DOHH2 (cell line): Measurements from ENCODE around the gene FGA.

ENCODE experiments used
- H3F3A ChIP-seq: fragments of 200-600 bp; sonication (generic), shearing (Covaris generic); 2 replicates; pipeline ENCODE4 v1.6.0; 2016; ENCODE audit warnings: antibody characterized with exemption, mild to moderate bottlenecking; ENCODE audit not compliant: control insufficient read depth, insufficient read depth
- H3K27ac ChIP-seq: fragments of 200-600 bp; sonication (generic); 2 replicates; pipeline ENCODE4 v1.5.1; 2014; ENCODE audit warnings: low read depth, mild to moderate bottlenecking, low read length, moderate library complexity
- H3K27me3 ChIP-seq: fragments of 200-600 bp; sonication (generic); 2 replicates; pipeline ENCODE4 v1.6.1; 2014; ENCODE audit warnings: mild to moderate bottlenecking, low read length, mixed read lengths; ENCODE audit not compliant: control insufficient read depth
- H3K36me3 ChIP-seq: fragments of 200-600 bp; sonication (generic); 2 replicates; pipeline ENCODE4 v1.6.1; 2014; ENCODE audit warnings: mild to moderate bottlenecking, low read length, moderate library complexity, mixed read lengths; ENCODE audit not compliant: control insufficient read depth
- H3K4me1 ChIP-seq: fragments of 200-600 bp; sonication (generic); 2 replicates; pipeline ENCODE4 v1.6.1; 2014; ENCODE audit warnings: mild to moderate bottlenecking, low read length, mixed read lengths; ENCODE audit not compliant: control insufficient read depth
- H3K4me2 ChIP-seq: fragments of 200-600 bp; sonication (generic); 2 replicates; pipeline ENCODE4 v1.6.0; 2014; ENCODE audit warnings: mild to moderate bottlenecking, low read length, moderate library complexity
- H3K4me3 ChIP-seq: fragments of 200-600 bp; sonication (generic); 2 replicates; pipeline ENCODE4 v1.5.1; 2014; ENCODE audit warnings: mild to moderate bottlenecking, low read length, mixed read lengths
- H3K79me2 ChIP-seq: fragments of 200-600 bp; sonication (generic); 2 replicates; pipeline ENCODE4 v1.6.1; 2014; ENCODE audit warnings: mild to moderate bottlenecking, low read length, mixed read lengths; ENCODE audit not compliant: control insufficient read depth
- H3K9me2 ChIP-seq: fragments of 200-600 bp; sonication (generic); replicated peaks from 2 replicates; pipeline ENCODE4 v1.6.1; 2014; ENCODE audit warnings: mild to moderate bottlenecking, low read length, mixed read lengths; ENCODE audit not compliant: control insufficient read depth
- H3K9me3 ChIP-seq: fragments of 200-600 bp; sonication (generic); 2 replicates; pipeline ENCODE4 v1.6.1; 2014; ENCODE audit warnings: antibody characterized with exemption, low read length, mixed read lengths; ENCODE audit not compliant: control insufficient read depth, insufficient read depth
- H4K20me1 ChIP-seq: fragments of 200-600 bp; sonication (generic); 2 replicates; pipeline ENCODE4 v1.6.0; 2014; ENCODE audit warnings: low read depth, mild to moderate bottlenecking, antibody characterized with exemption, low read length, moderate library complexity; ENCODE audit not compliant: control insufficient read depth, insufficient read depth
- EZH2phosphoT487 ChIP-seq: fragments of 200-600 bp; sonication (generic); IDR thresholded peaks from 2 replicates; pipeline ENCODE4 v1.6.1; 2017; ENCODE audit warnings: borderline replicate concordance, mild to moderate bottlenecking, antibody characterized with exemption, low read length, moderate library complexity, mixed read lengths
- TF ChIP-seq, protein P1 (sequence below): fragments of 200-600 bp; sonication (generic); IDR thresholded peaks from one replicate; pipeline ENCODE4 v1.5.1; 2014; ENCODE audit warnings: antibody characterized with exemption, mild to moderate bottlenecking, low read depth, low read length; ENCODE audit not compliant: poor library complexity, severe bottlenecking

Gene FGA

DNA sequence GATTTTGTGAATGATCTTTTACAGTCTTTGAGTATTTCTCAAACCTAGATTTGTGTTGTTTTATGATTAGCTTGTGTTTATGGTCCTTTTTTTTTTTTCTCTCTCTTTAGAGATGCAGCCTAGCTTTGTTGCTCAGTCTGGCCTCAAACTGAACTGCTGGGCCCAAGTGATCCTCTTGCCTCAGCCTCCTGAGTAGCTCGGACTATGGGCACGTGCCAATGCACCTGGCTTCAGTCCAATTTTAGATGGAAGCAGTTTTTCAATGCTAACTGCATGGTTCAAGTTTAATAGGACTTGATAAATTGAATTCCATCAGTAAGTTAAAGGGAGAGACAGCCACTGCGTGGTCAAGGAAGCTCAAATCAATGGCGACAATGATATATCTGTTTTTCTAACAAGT is 25.7 kb upstream of the FGA start:
- Histone ChIP-seq H3K27me3 (0 out of 2 replicates have a peak, but pooled peaks cover 7% of the 10 kb centered on the region), H3F3A (no peaks in the 10 kb centered on the region), H3K4me2 (no peak overlapping the region), H3K9me3 (no peaks in the 10 kb centered on the region), H4K20me1 (no peaks in the 10 kb centered on the region), H3K36me3 (no peaks in the 10 kb centered on the region), H3K9me2 (no peaks in the 10 kb centered on the region), H3K4me3 (no peak overlapping the region), H3K79me2 (no peaks in the 10 kb centered on the region), H3K4me1 (no peaks in the 10 kb centered on the region), H3K27ac (no peak overlapping the region)
- TF ChIP-seq EZH2phosphoT487, result no peak
- TF ChIP-seq, protein P1, sequence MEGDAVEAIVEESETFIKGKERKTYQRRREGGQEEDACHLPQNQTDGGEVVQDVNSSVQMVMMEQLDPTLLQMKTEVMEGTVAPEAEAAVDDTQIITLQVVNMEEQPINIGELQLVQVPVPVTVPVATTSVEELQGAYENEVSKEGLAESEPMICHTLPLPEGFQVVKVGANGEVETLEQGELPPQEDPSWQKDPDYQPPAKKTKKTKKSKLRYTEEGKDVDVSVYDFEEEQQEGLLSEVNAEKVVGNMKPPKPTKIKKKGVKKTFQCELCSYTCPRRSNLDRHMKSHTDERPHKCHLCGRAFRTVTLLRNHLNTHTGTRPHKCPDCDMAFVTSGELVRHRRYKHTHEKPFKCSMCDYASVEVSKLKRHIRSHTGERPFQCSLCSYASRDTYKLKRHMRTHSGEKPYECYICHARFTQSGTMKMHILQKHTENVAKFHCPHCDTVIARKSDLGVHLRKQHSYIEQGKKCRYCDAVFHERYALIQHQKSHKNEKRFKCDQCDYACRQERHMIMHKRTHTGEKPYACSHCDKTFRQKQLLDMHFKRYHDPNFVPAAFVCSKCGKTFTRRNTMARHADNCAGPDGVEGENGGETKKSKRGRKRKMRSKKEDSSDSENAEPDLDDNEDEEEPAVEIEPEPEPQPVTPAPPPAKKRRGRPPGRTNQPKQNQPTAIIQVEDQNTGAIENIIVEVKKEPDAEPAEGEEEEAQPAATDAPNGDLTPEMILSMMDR, result no peak

- no peak overlapping the region for H3K27ac ChIP-seq
- H3K9me2 ChIP-seq, result no peaks in the 10 kb centered on the region
- H3F3A ChIP-seq, result no peaks in the 10 kb centered on the region
- no peaks in the 10 kb centered on the region for H4K20me1 ChIP-seq
- H3K9me3 ChIP-seq, result no peaks in the 10 kb centered on the region
- no peak overlapping the region for H3K4me3 ChIP-seq
- no peaks in the 10 kb centered on the region for H3K79me2 ChIP-seq
- TF ChIP-seq, protein P1, result no peak
- no peak for TF ChIP-seq EZH2phosphoT487
- no peaks in the 10 kb centered on the region for H3K36me3 ChIP-seq
- no peak overlapping the region for H3K4me2 ChIP-seq
- H3K4me1 ChIP-seq, result no peaks in the 10 kb centered on the region
- 0 out of 2 replicates have a peak, but pooled peaks cover 5% of the 10 kb centered on the region for H3K27me3 ChIP-seq
These were observed 24.7 kb upstream of the FGA start for GRCh38 chr4:154615211-154615610.

DNA sequence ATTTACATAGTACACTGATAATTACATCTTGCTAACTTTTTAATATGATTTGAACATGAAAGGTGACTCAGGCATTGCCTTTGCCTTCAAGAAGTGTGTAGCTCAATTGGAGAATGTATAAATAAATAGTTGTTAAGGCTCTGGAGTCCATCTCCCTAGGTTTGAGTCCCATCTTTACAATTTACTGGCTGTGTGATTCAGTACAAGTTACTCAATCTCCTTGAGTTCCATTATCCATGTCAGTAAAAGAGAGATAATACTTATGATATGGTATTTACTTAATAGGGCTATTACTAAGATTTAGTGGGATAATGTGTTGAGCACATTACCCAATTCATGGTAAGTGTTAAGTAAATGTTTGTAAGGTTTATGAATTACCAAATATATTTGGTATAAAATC is 23.8 kb upstream of the FGA start:
- TF ChIP-seq, protein P1, result no peak
- no peak for TF ChIP-seq EZH2phosphoT487
- no peaks in the 10 kb centered on the region for H3K4me1 ChIP-seq
- no peak overlapping the region for H3K4me3 ChIP-seq
- H3K9me3 ChIP-seq, result no peaks in the 10 kb centered on the region
- H3K27me3 ChIP-seq, result 0 out of 2 replicates have a peak, but pooled peaks cover 3% of the 10 kb centered on the region
- H4K20me1 ChIP-seq, result no peaks in the 10 kb centered on the region
- no peaks in the 10 kb centered on the region for H3F3A ChIP-seq
- no peaks in the 10 kb centered on the region for H3K79me2 ChIP-seq
- no peaks in the 10 kb centered on the region for H3K36me3 ChIP-seq
- H3K27ac ChIP-seq, result no peak overlapping the region
- H3K4me2 ChIP-seq, result no peak overlapping the region
- no peaks in the 10 kb centered on the region for H3K9me2 ChIP-seq
